Measurements from ENCODE around the gene HIPK2.

DNA sequence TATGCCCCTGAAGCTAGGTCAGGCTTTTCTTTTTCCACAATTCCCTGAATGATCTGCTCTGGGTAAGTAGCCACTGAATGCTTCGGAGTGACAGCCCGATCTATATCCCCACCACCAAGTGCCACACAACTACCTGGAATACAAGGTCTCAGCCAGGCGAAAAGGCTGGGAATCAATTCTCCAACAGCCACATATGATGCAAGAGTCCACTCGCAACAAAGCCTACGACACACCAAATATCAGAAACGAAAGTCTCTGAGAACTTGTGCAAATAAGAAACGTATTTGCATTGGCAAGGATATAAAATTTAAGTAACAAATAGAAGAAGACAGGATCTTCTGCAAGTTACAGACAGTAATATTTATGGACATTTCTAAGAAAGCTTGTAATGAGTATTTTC lies 5.7 kb downstream of the HIPK2 start:
- TF ChIP-seq, protein P1, sequence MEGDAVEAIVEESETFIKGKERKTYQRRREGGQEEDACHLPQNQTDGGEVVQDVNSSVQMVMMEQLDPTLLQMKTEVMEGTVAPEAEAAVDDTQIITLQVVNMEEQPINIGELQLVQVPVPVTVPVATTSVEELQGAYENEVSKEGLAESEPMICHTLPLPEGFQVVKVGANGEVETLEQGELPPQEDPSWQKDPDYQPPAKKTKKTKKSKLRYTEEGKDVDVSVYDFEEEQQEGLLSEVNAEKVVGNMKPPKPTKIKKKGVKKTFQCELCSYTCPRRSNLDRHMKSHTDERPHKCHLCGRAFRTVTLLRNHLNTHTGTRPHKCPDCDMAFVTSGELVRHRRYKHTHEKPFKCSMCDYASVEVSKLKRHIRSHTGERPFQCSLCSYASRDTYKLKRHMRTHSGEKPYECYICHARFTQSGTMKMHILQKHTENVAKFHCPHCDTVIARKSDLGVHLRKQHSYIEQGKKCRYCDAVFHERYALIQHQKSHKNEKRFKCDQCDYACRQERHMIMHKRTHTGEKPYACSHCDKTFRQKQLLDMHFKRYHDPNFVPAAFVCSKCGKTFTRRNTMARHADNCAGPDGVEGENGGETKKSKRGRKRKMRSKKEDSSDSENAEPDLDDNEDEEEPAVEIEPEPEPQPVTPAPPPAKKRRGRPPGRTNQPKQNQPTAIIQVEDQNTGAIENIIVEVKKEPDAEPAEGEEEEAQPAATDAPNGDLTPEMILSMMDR (conservative IDR thresholded peaks at IDR 0.05; ENCODE audit: low read depth, low read length): no peak
- no peak for TF ChIP-seq EZH2 (IDR thresholded peaks at IDR 0.05; ENCODE audit: borderline replicate concordance, low read depth, low read length, poor library complexity, severe bottlenecking)
